Astrocyte of the spinal cord (primary cell): ENCODE data around the gene SH2D4B.

Experiments
- DNase-seq: peaks from one replicate; pipeline ENCODE4 v3.0.0; 2011; ENCODE audit warnings: low read depth, low spot score
- H3K4me3 ChIP-seq: 2 replicates; pipeline ENCODE4 v1.5.1; 2011; ENCODE audit warnings: low read depth, mild to moderate bottlenecking, low read length, moderate library complexity
- CTCF ChIP-seq: IDR thresholded peaks from 2 replicates; pipeline ENCODE4 v1.5.1; 2012; ENCODE audit warnings: low read depth, mild to moderate bottlenecking, low read length, inconsistent platforms
- in situ Hi-C: cut with HindIII; loops from 2 replicates; pipeline ENCODE4 v1.10.0; 2017; ENCODE audit warnings: low sequenced_read_pairs

SH2D4B gene

GRCh38 chr10:80512031-80512526 is 25.6 kb upstream of the SH2D4B start:
- no peak for TF ChIP-seq CTCF
- H3K4me3 ChIP-seq = no peak overlapping the region
- in situ Hi-C loops = no loop called here
- DNase-seq = no peak

GRCh38 chr10:80513106-80513505 is 24.6 kb upstream of the SH2D4B start:
- in situ Hi-C loops = no loop called here

DNA sequence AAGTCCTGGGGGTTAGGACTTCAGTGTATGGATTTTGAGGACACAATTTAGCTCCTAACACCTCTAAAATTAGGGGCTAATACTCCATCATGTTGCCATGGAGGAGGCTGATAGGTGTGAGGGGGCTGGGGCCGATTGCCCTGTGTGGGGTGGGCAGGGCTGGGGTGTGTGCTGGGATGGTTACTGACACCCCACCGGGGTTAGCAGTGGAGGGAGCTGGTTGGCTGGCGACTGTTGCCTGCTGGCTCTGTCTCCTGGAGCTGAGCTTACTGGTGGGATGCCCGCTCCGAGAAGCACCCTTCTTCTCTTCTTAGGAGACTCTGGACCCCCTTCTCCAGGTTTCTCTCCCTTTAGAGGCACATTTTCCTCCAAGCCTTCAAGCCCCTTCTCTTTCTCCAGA is 22.2 kb upstream of the SH2D4B start:
- no peak for DNase-seq
- no peak overlapping the region for H3K4me3 ChIP-seq
- in situ Hi-C loops = no loop called here
- no peak for TF ChIP-seq CTCF

More at GRCh38 chr10:80513106-80513505, 24.6 kb upstream of the SH2D4B start:
- DNase-seq = no peak
- no peak overlapping the region for H3K4me3 ChIP-seq
- no peak for TF ChIP-seq CTCF

- no peak for TF ChIP-seq CTCF
- in situ Hi-C loops = no loop called here
- H3K4me3 ChIP-seq = no peak overlapping the region
- DNase-seq = no peak
Observed at GRCh38 chr10:80515941-80516340, 21.8 kb upstream of the SH2D4B start.

DNA sequence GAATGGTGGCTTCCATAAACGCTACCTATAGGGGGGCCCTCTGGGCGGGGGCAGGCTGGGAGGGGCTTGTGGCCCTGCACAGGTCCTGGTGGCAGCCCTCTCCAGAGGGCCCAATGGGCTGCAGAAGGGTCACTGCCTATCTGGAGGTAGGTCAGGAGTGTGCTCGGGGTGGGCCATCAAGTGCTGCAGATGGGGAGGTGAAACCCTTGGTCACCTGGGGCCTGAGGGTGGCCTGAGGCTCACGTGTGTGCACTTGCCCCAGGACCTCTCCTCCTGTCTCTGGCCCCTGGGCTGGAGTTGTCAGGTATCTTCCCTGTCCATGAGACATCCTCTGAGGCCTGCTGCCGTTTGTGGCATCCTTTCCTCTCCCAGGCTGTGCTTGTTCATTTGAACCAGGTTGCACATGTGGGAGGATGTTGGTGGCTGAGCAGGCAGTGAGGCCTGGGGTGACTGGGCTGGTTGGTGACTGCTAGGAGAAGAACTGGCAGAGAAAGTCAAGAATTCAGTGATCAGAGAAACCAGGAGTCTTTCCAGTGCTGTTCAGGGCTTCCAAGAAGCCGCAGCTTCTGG is 21.1 kb upstream of the SH2D4B start:
- in situ Hi-C loops = no loop called here
- DNase-seq = no peak
- no peak for TF ChIP-seq CTCF
- no peak overlapping the region for H3K4me3 ChIP-seq

- no peak overlapping the region for H3K4me3 ChIP-seq
- in situ Hi-C loops = no loop called here
- TF ChIP-seq CTCF = no peak
- no peak for DNase-seq
Observed at GRCh38 chr10:80517416-80518142, 20.1 kb upstream of the SH2D4B start.
